ENCODE measurements around the gene SH2D3C. TPM values are rescaled to one million over a fixed set of nuclear protein-coding genes. Genes with fewer than 3 reads are reported as not detected.
"Not testable (repeated sequence)": the region's sequence is repeated elsewhere in the genome, so short reads cannot be mapped to it uniquely, and the experiment has no call there.

SH2D3C gene
- total and polyA plus RNA-seq, 9 of the 15 experiments (the other 6 are each of a cell fraction or from before 2014, with no cell fraction given), result 0.03 to 1.2 (median 0.22) TPM; not detected in 1

DNA sequence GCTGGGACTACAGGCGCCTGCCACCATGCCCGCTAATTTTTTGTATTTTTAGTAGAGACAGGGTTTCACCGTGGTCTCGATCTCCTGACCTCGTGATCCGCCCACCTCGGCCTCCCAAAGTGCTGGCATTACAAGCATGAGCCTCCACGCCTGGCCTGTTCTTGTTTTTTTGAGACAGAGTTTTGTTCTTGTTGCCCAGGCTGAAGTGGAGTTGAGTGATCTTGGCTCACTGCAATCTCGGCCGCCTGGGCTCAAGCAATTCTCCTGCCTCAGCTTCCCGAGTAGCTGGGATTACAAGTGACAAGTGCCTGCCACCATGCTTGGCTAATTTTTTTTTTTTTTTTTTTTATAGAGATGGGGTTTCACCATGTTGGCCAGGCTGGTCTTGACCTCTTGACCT lies 21.7 kb downstream of the SH2D3C start:
- H2AFZ ChIP-seq (ENCODE audit: low read depth, low read length); H3K4me3 ChIP-seq; intact Hi-C loops (cut with micrococcal nuclease); BruUV-seq (replicated peaks); H3K27ac ChIP-seq (ENCODE audit: extremely low read depth, low read depth, low read length); H3K9me3 ChIP-seq (replicated peaks; ENCODE audit: control insufficient read depth, insufficient read depth, low read depth, low read length); H3K9ac ChIP-seq (ENCODE audit: insufficient read depth in 1 of 2, low read depth in 2 of 2, low read length in 2 of 2); CTCF ChIA-PET (ENCODE audit: low intra/inter-chr PET ratio); FAIRE-seq; H3K4me2 ChIP-seq (ENCODE audit: insufficient read depth, low read length); DNase-seq (ENCODE audit: extremely low read depth in 1 of 4, low spot score in 3 of 4); H3K9me1 ChIP-seq (ENCODE audit: control insufficient read depth, insufficient read depth, low read length); H3K79me2 ChIP-seq (ENCODE audit: control insufficient read depth, insufficient read depth, low read length); H3K36me3 ChIP-seq (ENCODE audit: control insufficient read depth, insufficient read depth, low read length); ATAC-seq: not testable (repeated sequence)
- Histone ChIP-seq H3K4me1 (replicated peaks in 1 of 2; ENCODE audit: control insufficient read depth in 2 of 2, insufficient read depth in 2 of 2, low read length in 2 of 2) (peaks cover 9 to 26% of the 10 kb centered on the region in 2 experiments), H3K27me3 (ENCODE audit: control insufficient read depth in 2 of 2, insufficient read depth in 2 of 2, low read length in 2 of 2) (peaks cover 2 to 28% of the 10 kb centered on the region in 2 experiments; a peak in 3 of 5 replicates), H4K20me1 (replicated peaks; ENCODE audit: control insufficient read depth, insufficient read depth, low read length) (peaks cover 14% of the 10 kb centered on the region)
- POLR2A ChIA-PET, result interaction anchor here (0.6 to 1.7 kb wide), 3 partner anchors 11 to 420 kb away, joined by 3 read pairs; no protein-coding TSS in a partner anchor
- WGBS (ENCODE audit: insufficient coverage, low coverage, missing lambda C conversion rate), result 28% methylated on average over 11 of the region's 11 CpGs
- in situ Hi-C loops (cut with MboI), result loop anchor here (25.0 kb wide), 1 partner anchor 606 kb away; the partner anchor contains the start of gene URM1

DNA sequence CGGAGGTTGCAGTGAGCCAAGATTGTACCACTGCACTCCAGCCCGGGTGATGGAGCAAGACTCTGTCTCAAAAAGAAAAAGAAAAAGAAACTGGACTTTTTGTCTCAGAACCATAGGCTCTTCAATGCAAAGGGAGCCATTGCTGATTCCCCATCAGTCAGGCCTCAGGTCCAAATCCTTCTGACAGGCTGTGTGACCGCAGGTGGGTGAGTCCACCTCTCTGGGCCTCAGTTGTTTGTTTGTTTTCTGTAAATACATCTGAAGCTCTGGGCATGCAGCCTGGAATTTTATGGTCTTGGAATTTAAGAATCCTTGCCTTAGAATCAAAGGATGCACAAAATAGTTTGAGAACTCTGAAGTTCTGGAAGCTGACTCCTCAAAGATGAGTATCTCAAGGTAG lies 22.2 kb downstream of the SH2D3C start:
- H3K4me3 ChIP-seq, result no peak overlapping the region
- intact Hi-C loops (cut with micrococcal nuclease), result no loop called here
- ChIA-PET CTCF (ENCODE audit: low intra/inter-chr PET ratio) (no interaction called here), POLR2A (interaction anchor here (0.7 to 1.7 kb wide), 2 partner anchors 10 to 14 kb away, joined by 3 read pairs; no protein-coding TSS in a partner anchor)
- H3K9me1 ChIP-seq (ENCODE audit: control insufficient read depth, insufficient read depth, low read length), result no peaks in the 10 kb centered on the region
- BruUV-seq (replicated peaks), result no TSS peak
- no peak overlapping the region for H2AFZ ChIP-seq (ENCODE audit: low read depth, low read length)
- in situ Hi-C loops (cut with MboI), result loop anchor here (25.0 kb wide), 1 partner anchor 606 kb away; the partner anchor contains the start of gene URM1
- FAIRE-seq (no peak), DNase-seq (ENCODE audit: extremely low read depth in 1 of 4, low spot score in 3 of 4) (no peak), ATAC-seq (no peak)
- peaks cover 2 to 29% of the 10 kb centered on the region in 2 experiments; a peak in 3 of 5 replicates for H3K27me3 ChIP-seq (ENCODE audit: control insufficient read depth in 2 of 2, insufficient read depth in 2 of 2, low read length in 2 of 2)
- WGBS (ENCODE audit: insufficient coverage, low coverage, missing lambda C conversion rate), result 46% methylated on average over 3 of the region's 3 CpGs
- H3K79me2 ChIP-seq (ENCODE audit: control insufficient read depth, insufficient read depth, low read length), result no peaks in the 10 kb centered on the region
- no peak overlapping the region for H3K9ac ChIP-seq (ENCODE audit: insufficient read depth in 1 of 2, low read depth in 2 of 2, low read length in 2 of 2)
- H4K20me1 ChIP-seq (replicated peaks; ENCODE audit: control insufficient read depth, insufficient read depth, low read length), result peaks cover 19% of the 10 kb centered on the region
- H3K4me1 ChIP-seq (replicated peaks in 1 of 2; ENCODE audit: control insufficient read depth in 2 of 2, insufficient read depth in 2 of 2, low read length in 2 of 2), result peaks cover 8 to 21% of the 10 kb centered on the region in 2 experiments; a peak in 4 of 5 replicates
- no peaks in the 10 kb centered on the region for H3K9me3 ChIP-seq (replicated peaks; ENCODE audit: control insufficient read depth, insufficient read depth, low read depth, low read length)
- H3K36me3 ChIP-seq (ENCODE audit: control insufficient read depth, insufficient read depth, low read length), result no peaks in the 10 kb centered on the region
- H3K4me2 ChIP-seq (ENCODE audit: insufficient read depth, low read length), result no peak overlapping the region
- peak; percentile 70 for TF ChIP-seq ZFP36 (IDR thresholded peaks at IDR 0.05; ENCODE audit: low read depth, low read length, partially characterized antibody)
- TF ChIP-seq RBM25 (IDR thresholded peaks at IDR 0.05; ENCODE audit: low read depth, low read length, severe bottlenecking), result peak; percentile 68
- TF ChIP-seq SPI1 (IDR thresholded peaks at IDR 0.05; ENCODE audit: borderline replicate concordance, low read depth, low read length), result no peak
- no peak overlapping the region for H3K27ac ChIP-seq (ENCODE audit: extremely low read depth, low read depth, low read length)

Data from K562 (cell line).